ENCODE results near the gene TMEM214. TPM values are rescaled to one million over a fixed set of nuclear protein-coding genes. Genes with fewer than 3 reads are reported as not detected.

The TMEM214 gene
- polyA plus RNA-seq, 1 donor (not counting 4 experiments of a cell fraction or from before 2014, with no cell fraction given): 38.0 TPM

GRCh38 chr2:27065128-27065527, 32.4 kb downstream of the TMEM214 start:
- Histone ChIP-seq H3K27me3 (ENCODE audit: control insufficient read depth, extremely low read depth, insufficient read depth, low read length) (no peaks in the 10 kb centered on the region), H3K4me1 (ENCODE audit: control insufficient read depth, extremely low read depth, insufficient read depth, low read length) (peaks cover 6% of the 10 kb centered on the region), H3K9ac (ENCODE audit: control insufficient read depth, extremely low read depth, insufficient read depth, low read length) (no peak overlapping the region), H3K9me3 (ENCODE audit: control insufficient read depth, low read depth, low read length) (no peaks in the 10 kb centered on the region), H4K20me1 (ENCODE audit: control insufficient read depth, extremely low read depth, insufficient read depth, low read length) (no peaks in the 10 kb centered on the region), H2AFZ (ENCODE audit: control insufficient read depth, low read length) (no peak overlapping the region), H3K79me2 (ENCODE audit: control insufficient read depth, insufficient read depth, low read length) (peaks cover 21% of the 10 kb centered on the region), H3K9me1 (ENCODE audit: control insufficient read depth, extremely low read depth, insufficient read depth, low read length) (peaks cover 2% of the 10 kb centered on the region), H3K27ac (ENCODE audit: control insufficient read depth, insufficient read depth, low read length) (no peak overlapping the region), H3K4me2 (ENCODE audit: control insufficient read depth, extremely low read depth, insufficient read depth, low read depth, low read length) (no peak overlapping the region), H3K4me3 (ENCODE audit: control insufficient read depth in 2 of 3, extremely low read depth in 1 of 3, insufficient read depth in 2 of 3, low read depth in 1 of 3, low read length in 3 of 3) (no peak overlapping the region), H3K36me3 (ENCODE audit: control insufficient read depth in 2 of 2, extremely low read depth in 1 of 2, insufficient read depth in 2 of 2, low read length in 2 of 2) (peaks cover 15 to 29% of the 10 kb centered on the region in 2 experiments)
- FAIRE-seq: no peak
- TF ChIP-seq EZH2 (IDR thresholded peaks at IDR 0.05; ENCODE audit: low read length) (no peak), CTCF (optimal IDR thresholded peaks at IDR 0.05 in 1 of 3, IDR thresholded peaks at IDR 0.05 in 1 of 3, conservative IDR thresholded peaks at IDR 0.05 in 1 of 3; ENCODE audit: extremely low read depth in 1 of 3, insufficient read depth in 2 of 3, low read length in 3 of 3) (no peak)
- dilution Hi-C loops (cut with MboI; ENCODE audit: extremely low pct_ligation_motif_present, low sequenced_read_pairs): no loop called here
- DNase-seq (ENCODE audit: low read depth, low spot score): no peak

- no peak overlapping the region for H2AFZ ChIP-seq (ENCODE audit: control insufficient read depth, low read length)
- no peaks in the 10 kb centered on the region for H3K9me3 ChIP-seq (ENCODE audit: control insufficient read depth, low read depth, low read length)
- FAIRE-seq (no peak), DNase-seq (ENCODE audit: low read depth, low spot score) (no peak)
- H3K4me2 ChIP-seq (ENCODE audit: control insufficient read depth, extremely low read depth, insufficient read depth, low read depth, low read length): no peak overlapping the region
- H3K4me3 ChIP-seq (ENCODE audit: control insufficient read depth in 2 of 3, extremely low read depth in 1 of 3, insufficient read depth in 2 of 3, low read depth in 1 of 3, low read length in 3 of 3): no peak overlapping the region
- TF ChIP-seq CTCF (optimal IDR thresholded peaks at IDR 0.05 in 1 of 3, IDR thresholded peaks at IDR 0.05 in 1 of 3, conservative IDR thresholded peaks at IDR 0.05 in 1 of 3; ENCODE audit: extremely low read depth in 1 of 3, insufficient read depth in 2 of 3, low read length in 3 of 3) (no peak), EZH2 (IDR thresholded peaks at IDR 0.05; ENCODE audit: low read length) (no peak)
- H3K9me1 ChIP-seq (ENCODE audit: control insufficient read depth, extremely low read depth, insufficient read depth, low read length): peaks cover 2% of the 10 kb centered on the region
- dilution Hi-C loops (cut with MboI; ENCODE audit: extremely low pct_ligation_motif_present, low sequenced_read_pairs): no loop called here
- H3K4me1 ChIP-seq (ENCODE audit: control insufficient read depth, extremely low read depth, insufficient read depth, low read length): peaks cover 17% of the 10 kb centered on the region
- no peaks in the 10 kb centered on the region for H4K20me1 ChIP-seq (ENCODE audit: control insufficient read depth, extremely low read depth, insufficient read depth, low read length)
- peaks cover 34% of the 10 kb centered on the region for H3K79me2 ChIP-seq (ENCODE audit: control insufficient read depth, insufficient read depth, low read length)
- no peak overlapping the region for H3K9ac ChIP-seq (ENCODE audit: control insufficient read depth, extremely low read depth, insufficient read depth, low read length)
- peaks cover 13 to 27% of the 10 kb centered on the region in 2 experiments for H3K36me3 ChIP-seq (ENCODE audit: control insufficient read depth in 2 of 2, extremely low read depth in 1 of 2, insufficient read depth in 2 of 2, low read length in 2 of 2)
- no peaks in the 10 kb centered on the region for H3K27me3 ChIP-seq (ENCODE audit: control insufficient read depth, extremely low read depth, insufficient read depth, low read length)
- no peak overlapping the region for H3K27ac ChIP-seq (ENCODE audit: control insufficient read depth, insufficient read depth, low read length)
Observed at GRCh38 chr2:27067385-27067784, 34.6 kb downstream of the TMEM214 start.
